ENCODE results near the gene GALM.
"Not testable (repeated sequence)": the region's sequence is repeated elsewhere in the genome, so short reads cannot be mapped to it uniquely, and the experiment has no call there.

Gene GALM

DNA sequence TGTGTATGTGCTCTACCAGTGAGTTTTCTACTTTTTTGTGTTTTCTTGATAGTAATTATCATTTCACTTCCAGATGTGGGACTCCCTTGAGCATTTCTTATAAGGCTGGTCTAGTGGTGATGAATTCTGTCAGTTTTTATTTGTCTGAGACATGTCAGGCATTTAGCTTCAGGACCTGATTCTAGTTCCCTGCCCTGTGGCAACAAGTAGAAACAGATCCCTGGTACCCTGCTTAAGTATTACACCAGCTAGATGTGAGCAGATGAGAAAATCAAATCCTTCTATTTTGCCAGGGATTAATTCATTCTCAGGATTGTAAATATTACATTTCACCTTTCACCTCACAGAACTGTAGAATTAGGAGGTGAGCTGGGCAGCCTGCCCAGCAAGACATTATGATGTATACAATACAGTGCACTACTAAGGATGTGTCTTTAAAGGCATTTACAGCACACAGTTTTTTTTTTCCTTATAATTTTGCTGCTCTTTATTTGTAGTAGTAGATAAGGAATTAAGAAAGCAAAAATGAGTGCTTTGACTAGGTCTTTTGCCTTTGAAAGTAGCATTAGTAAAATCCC lies 35.1 kb downstream of the GALM start:
- H3K9me3 Mint-ChIP-seq: no peaks in the 10 kb centered on the region
- peak overlapping the region; percentile 71 for H3K4me3 Mint-ChIP-seq
- peaks cover 49% of the 10 kb centered on the region for H3K36me3 Mint-ChIP-seq (ENCODE audit: low read depth)
- peaks cover 49% of the 10 kb centered on the region for H3K4me1 Mint-ChIP-seq (ENCODE audit: low read depth)
- peak overlapping the region; percentile 85 for H3K27ac Mint-ChIP-seq
- no peak for DNase-seq (ENCODE audit: low spot score)
- H3K27me3 Mint-ChIP-seq (ENCODE audit: low read depth): no peaks in the 10 kb centered on the region

DNA sequence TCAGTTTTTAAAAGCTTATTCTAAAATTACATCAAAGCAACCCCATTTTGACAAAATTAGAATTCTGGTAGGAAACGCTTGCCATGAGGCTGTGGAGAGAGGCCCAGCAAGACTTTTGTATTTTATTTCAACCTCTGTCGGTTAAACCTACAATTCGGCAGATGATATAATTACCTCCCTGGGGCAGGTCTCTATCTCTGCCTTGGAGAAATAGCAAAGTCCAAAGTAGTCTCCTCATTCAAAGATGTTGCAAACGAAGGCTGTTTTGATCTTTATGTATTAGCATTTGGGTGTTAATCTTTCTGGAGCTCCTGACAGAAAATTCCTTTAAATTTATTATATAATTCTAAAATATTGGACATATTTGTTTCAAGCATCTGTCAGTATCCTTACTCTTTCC lies 35.6 kb downstream of the GALM start:
- peak overlapping the region; percentile 73 for H3K27ac Mint-ChIP-seq
- H3K4me3 Mint-ChIP-seq: peak overlapping the region; percentile 46
- peaks cover 47% of the 10 kb centered on the region for H3K4me1 Mint-ChIP-seq (ENCODE audit: low read depth)
- peaks cover 46% of the 10 kb centered on the region for H3K36me3 Mint-ChIP-seq (ENCODE audit: low read depth)
- no peaks in the 10 kb centered on the region for H3K27me3 Mint-ChIP-seq (ENCODE audit: low read depth)
- no peak for DNase-seq (ENCODE audit: low spot score)
- no peaks in the 10 kb centered on the region for H3K9me3 Mint-ChIP-seq

DNA sequence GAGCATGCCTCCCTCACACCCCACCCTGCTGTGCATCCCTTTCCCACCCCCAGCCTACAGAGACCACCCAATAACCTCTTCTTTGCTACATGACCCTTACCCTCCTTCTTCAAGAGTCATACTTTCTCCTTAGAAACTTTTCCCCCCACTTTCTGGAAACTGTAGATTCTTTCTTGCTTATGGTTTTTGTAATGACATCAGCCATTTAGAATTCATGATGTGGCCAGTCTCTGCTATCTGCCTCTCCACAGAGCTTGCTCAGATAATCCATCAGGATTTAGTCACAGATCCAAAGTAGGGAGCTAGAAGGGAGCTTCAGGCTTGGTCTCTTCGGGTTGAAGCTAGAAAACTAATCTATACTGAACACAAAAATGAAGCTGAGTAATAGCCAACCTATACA lies 36.5 kb downstream of the GALM start:
- Mint-ChIP-seq H3K9me3 (no peaks in the 10 kb centered on the region), H3K27me3 (ENCODE audit: low read depth) (no peaks in the 10 kb centered on the region), H3K27ac (peak overlapping the region; percentile 44), H3K4me3 (peak overlapping the region; percentile 30), H3K36me3 (ENCODE audit: low read depth) (peaks cover 38% of the 10 kb centered on the region), H3K4me1 (ENCODE audit: low read depth) (peaks cover 49% of the 10 kb centered on the region)
- DNase-seq (ENCODE audit: low spot score): no peak

DNA sequence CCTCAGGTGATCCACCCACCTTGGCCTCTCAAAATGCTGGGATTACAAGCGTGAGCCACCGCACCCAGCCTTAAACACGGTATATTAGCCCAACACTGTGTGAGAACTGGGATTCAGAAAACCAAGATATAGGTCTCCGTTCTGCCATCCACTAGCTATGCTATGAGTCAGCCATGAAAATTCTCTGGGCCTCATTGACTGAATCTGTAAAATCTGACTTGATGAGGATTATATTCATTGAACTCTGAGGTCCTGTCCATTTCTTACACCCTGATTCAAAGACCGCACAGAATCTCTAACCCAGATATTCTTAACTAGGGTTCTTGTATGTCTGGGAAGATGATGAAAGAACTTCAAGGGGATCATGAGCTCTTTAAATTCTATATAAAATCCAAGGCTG lies 37.4 kb downstream of the GALM start:
- not testable (repeated sequence) for H3K27ac Mint-ChIP-seq; DNase-seq (ENCODE audit: low spot score); H3K27me3 Mint-ChIP-seq (ENCODE audit: low read depth); H3K9me3 Mint-ChIP-seq; H3K4me3 Mint-ChIP-seq
- peaks cover 48% of the 10 kb centered on the region for H3K4me1 Mint-ChIP-seq (ENCODE audit: low read depth)
- H3K36me3 Mint-ChIP-seq (ENCODE audit: low read depth): peaks cover 32% of the 10 kb centered on the region

DNA sequence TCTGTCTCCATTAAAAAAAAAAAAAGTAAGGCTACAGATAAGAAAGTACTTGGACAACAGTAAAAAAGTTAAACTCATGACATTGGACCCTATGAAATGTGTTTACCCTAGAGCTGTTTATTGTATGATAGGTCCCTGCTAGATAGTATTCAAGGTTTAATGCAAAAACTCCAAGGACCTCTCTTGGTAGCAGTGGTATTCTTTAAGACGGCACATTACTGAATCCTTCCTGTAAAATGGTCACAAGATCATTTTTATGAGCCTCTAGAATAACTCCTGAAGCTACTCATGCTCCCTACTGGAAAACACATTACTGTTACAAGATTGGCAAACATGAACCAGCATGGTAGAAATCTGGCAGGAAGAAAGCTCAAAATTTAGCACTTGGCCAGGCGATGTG lies 38.8 kb downstream of the GALM start:
- peaks cover 36% of the 10 kb centered on the region for H3K36me3 Mint-ChIP-seq (ENCODE audit: low read depth)
- no peaks in the 10 kb centered on the region for H3K27me3 Mint-ChIP-seq (ENCODE audit: low read depth)
- H3K4me1 Mint-ChIP-seq (ENCODE audit: low read depth): peaks cover 55% of the 10 kb centered on the region
- no peak overlapping the region for H3K4me3 Mint-ChIP-seq
- no peaks in the 10 kb centered on the region for H3K9me3 Mint-ChIP-seq
- no peak for DNase-seq (ENCODE audit: low spot score)
- peak overlapping the region; percentile 23 for H3K27ac Mint-ChIP-seq

DNA sequence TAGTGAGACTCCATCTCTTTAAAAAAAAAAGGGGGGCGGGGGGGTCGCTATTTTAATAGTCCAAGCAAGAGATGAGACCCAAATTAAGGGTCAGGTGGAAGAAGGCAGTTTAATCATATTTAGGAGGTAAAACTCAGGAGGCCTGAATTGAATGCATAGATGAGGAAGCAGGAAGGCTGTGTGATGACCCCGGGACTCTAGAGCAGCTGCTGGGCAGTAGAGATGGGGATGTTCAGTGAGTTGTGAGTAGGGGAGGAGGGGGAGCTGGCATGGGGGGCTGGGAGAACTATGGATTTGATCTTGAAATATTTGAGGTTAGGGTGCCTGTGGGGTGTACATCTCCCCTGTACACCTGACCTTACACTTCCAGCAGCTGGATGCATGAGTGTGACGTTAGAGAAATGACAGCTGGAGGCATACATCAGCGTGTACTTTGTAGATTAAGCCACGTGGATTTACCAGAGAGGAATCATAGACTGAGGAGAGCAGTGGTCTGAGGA lies 41.0 kb downstream of the GALM start:
- Mint-ChIP-seq H3K36me3 (ENCODE audit: low read depth) (peaks cover 42% of the 10 kb centered on the region), H3K27ac (peak overlapping the region; percentile 6), H3K4me1 (ENCODE audit: low read depth) (peaks cover 45% of the 10 kb centered on the region), H3K27me3 (ENCODE audit: low read depth) (no peaks in the 10 kb centered on the region), H3K4me3 (no peak overlapping the region), H3K9me3 (peaks cover 5% of the 10 kb centered on the region)
- no peak for DNase-seq (ENCODE audit: low spot score)

DNA sequence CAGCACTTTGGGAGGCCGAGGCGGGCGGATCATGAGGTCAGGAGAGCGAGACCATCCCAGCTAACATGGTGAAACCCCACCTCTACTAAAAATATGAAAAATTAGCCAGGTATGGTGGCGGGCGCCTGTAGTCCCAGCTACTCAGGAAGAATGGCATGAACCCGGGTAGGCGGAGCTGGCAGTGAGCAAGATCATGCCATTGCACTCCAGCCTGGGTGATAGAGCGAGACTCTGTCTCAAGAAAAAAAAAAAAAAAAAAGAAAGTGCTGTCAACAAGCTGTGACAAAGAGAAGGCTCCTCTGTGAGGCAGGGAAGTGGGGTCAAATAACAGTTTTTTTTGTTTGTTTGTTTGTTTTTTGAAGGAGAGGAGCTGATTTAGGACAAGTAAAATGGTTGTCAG lies 42.6 kb downstream of the GALM start:
- Mint-ChIP-seq H3K4me1 (ENCODE audit: low read depth) (peaks cover 50% of the 10 kb centered on the region), H3K36me3 (ENCODE audit: low read depth) (peaks cover 47% of the 10 kb centered on the region), H3K4me3 (peak overlapping the region; percentile 77), H3K27ac (peak overlapping the region; percentile 86)
- DNase-seq (ENCODE audit: low spot score); H3K9me3 Mint-ChIP-seq; H3K27me3 Mint-ChIP-seq (ENCODE audit: low read depth): not testable (repeated sequence)

DNA sequence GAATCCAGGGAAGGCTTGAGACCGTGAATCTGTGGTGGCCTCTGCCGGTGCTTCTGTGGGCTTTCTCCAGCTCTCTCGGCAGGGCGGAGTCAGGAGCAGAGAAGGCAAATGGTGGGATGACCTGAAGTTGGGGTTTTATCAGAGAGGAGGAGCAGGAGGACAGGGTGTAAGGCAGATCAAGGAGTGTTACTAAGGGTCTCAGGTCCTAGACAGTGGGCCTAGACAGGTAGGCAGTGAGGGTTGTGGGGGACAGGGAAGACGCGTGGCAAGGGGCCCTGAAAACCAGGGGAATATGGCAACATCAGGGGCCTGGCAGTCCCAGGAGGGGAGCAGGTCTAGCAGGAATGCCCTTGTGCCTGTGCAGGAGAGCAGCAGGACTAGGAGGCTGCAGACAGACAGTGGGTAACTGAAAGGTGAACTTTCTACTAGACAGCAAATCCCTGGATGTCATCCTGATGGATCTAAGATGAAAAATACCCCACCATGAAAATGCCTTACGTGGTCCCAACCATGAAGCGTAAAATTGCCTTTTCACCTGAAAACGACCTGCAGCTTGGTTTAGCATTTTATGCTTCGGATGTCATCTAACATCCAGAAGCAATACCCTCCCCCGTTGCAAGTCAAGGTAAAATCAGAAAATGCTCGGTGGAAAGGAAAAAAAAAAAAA lies 43.1 kb downstream of the GALM start:
- Mint-ChIP-seq H3K9me3 (peaks cover 5% of the 10 kb centered on the region), H3K4me3 (peak overlapping the region; percentile 77), H3K27me3 (ENCODE audit: low read depth) (no peaks in the 10 kb centered on the region), H3K36me3 (ENCODE audit: low read depth) (peaks cover 48% of the 10 kb centered on the region), H3K4me1 (ENCODE audit: low read depth) (peaks cover 51% of the 10 kb centered on the region), H3K27ac (peak overlapping the region; percentile 86)
- no peak for DNase-seq (ENCODE audit: low spot score)

DNA sequence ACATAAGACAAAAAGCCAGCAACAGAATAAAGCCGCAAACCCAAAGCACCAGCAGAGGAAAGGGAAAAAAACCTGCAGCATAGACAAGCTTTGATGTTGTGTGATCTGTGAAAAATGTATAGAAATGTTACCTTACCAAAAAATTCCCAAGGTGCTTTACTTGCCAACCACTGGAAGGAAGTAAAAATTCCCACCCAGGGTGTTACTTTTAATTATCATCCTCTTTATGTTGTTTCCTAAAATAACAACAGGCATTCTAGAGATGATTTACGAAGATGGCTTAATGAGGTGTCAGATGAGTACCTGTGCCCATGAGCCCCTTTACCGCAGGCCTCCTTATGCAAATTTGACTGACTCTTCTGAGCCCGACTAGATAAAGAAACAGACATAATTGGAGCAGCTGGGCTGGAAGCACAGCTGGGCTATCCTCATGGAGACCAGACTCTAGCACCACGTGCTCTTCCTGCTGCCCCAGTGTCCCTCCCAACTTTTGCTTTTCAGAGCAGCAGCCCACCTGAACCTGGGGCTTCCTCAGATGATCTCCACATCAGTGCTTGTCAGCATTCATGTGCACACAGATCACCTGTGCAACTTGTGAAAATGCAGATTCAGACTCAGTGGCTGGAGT lies 43.8 kb downstream of the GALM start:
- Mint-ChIP-seq H3K9me3 (peaks cover 5% of the 10 kb centered on the region), H3K36me3 (ENCODE audit: low read depth) (peaks cover 53% of the 10 kb centered on the region), H3K4me1 (ENCODE audit: low read depth) (peaks cover 54% of the 10 kb centered on the region), H3K4me3 (peak overlapping the region; percentile 77), H3K27ac (peak overlapping the region; percentile 86), H3K27me3 (ENCODE audit: low read depth) (no peaks in the 10 kb centered on the region)
- peak; percentile 29 for DNase-seq (ENCODE audit: low spot score)

DNA sequence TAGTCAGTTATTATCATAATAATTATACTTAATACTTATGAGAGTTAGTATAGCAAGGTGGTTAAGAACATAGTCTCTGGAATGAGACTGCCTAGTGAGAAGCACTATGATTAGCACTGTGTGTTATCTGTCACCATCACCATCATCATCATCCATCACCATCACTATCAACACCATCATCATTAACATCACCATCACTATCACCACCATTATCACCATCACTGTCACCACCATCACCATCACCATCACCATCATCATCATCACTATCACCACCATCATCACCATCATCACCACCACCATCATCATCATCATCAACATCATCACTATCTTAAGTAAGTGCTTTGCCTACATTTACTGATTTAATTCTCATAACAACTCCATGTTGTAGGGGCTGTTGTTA lies 45.6 kb downstream of the GALM start:
- Mint-ChIP-seq H3K9me3 (peaks cover 5% of the 10 kb centered on the region), H3K27ac (peak overlapping the region; percentile 0), H3K4me1 (ENCODE audit: low read depth) (peaks cover 57% of the 10 kb centered on the region), H3K27me3 (ENCODE audit: low read depth) (no peaks in the 10 kb centered on the region), H3K4me3 (no peak overlapping the region), H3K36me3 (ENCODE audit: low read depth) (peaks cover 52% of the 10 kb centered on the region)
- no peak for DNase-seq (ENCODE audit: low spot score)

DNA sequence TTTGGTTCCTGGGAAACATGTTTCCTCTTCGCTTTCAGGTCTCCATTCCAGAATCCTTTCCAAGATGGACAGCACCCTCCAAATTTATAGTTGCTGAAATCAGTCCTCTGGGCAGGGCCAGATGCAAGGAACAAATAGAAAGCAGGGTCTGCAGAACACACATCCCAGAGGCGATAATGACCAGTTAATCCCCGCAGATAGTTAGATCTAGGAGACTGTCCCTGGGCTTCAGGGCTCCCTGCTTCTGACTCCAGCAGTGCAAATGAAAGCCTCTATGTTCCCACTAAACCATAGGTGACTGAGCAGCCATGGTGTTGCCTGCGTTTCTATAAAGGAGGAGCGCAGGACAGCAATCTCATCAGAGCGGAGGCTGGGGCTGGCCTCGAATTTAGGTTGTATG lies 46.5 kb downstream of the GALM start:
- Mint-ChIP-seq H3K27ac (peak overlapping the region; percentile 3), H3K36me3 (ENCODE audit: low read depth) (peaks cover 54% of the 10 kb centered on the region), H3K27me3 (ENCODE audit: low read depth) (no peaks in the 10 kb centered on the region), H3K4me3 (no peak overlapping the region), H3K4me1 (ENCODE audit: low read depth) (peaks cover 49% of the 10 kb centered on the region), H3K9me3 (peaks cover 5% of the 10 kb centered on the region)
- no peak for DNase-seq (ENCODE audit: low spot score)

DNA sequence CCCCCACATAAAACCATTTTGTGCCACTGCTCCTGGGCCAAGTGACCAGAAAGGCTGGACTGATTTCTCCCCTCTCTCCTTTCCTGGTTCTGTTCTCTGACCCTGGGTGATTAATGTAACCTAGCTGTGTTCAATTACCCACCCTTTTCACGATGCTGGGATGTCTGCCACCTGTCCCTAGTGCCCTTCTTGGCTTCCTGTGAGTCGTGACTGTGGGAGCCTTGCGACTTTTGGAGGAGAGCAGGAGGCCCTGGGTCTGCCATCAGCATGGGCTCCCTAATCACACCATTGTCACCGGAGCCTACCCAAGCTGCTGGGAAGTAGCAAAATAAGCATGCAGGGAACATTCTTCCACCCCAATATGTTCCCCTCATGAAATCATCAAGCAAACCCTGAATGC lies 47.0 kb downstream of the GALM start:
- Mint-ChIP-seq H3K9me3 (peaks cover 5% of the 10 kb centered on the region), H3K27me3 (ENCODE audit: low read depth) (no peaks in the 10 kb centered on the region), H3K36me3 (ENCODE audit: low read depth) (peaks cover 55% of the 10 kb centered on the region), H3K4me3 (no peak overlapping the region), H3K4me1 (ENCODE audit: low read depth) (peaks cover 47% of the 10 kb centered on the region), H3K27ac (peak overlapping the region; percentile 58)
- no peak for DNase-seq (ENCODE audit: low spot score)

DNA sequence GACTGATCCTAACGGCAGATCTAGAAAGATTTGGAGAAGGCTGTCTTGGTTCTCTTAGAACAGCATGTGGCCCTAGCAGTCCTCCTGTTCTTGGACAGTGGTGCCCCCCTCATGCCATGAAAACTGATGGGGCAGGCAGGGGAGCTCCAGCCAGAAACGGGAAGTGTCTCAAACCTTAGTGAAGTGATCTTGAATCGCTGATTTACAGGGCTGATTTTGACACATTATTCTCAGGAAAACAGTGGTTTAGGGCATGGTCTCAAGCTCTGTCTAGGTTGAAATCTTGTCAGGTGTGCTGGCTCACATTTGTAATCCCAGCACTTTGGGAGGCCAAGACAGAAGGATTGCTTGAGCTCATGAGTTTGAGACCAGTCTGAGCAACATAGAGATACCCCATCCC lies 47.4 kb downstream of the GALM start:
- DNase-seq (ENCODE audit: low spot score): no peak
- Mint-ChIP-seq H3K27ac (peak overlapping the region; percentile 58), H3K27me3 (ENCODE audit: low read depth) (no peaks in the 10 kb centered on the region), H3K4me1 (ENCODE audit: low read depth) (peaks cover 47% of the 10 kb centered on the region), H3K4me3 (no peak overlapping the region), H3K9me3 (peaks cover 5% of the 10 kb centered on the region), H3K36me3 (ENCODE audit: low read depth) (peaks cover 58% of the 10 kb centered on the region)

DNA sequence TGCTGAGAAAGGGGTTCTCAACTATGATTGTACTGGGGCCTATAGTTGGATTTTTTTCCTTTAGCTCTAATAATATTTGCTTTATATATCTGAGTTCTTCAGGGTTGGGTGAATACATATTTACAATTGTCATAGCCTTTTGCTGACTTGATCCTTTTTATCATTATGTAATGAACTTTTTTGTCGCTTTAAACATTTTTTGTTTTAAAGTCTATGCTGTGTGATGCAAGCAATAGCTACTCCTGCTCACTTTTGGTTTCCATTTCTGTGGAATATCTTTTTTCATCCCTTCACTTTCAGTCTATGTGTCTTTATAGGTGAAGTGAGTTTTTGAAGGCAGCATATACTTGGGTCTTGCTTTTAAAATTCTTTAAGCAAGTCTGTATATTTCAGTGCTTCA lies 49.0 kb downstream of the GALM start:
- H3K4me3 Mint-ChIP-seq; H3K9me3 Mint-ChIP-seq; DNase-seq (ENCODE audit: low spot score); H3K27me3 Mint-ChIP-seq (ENCODE audit: low read depth): not testable (repeated sequence)
- peak overlapping the region; percentile 80 for H3K27ac Mint-ChIP-seq
- peaks cover 34% of the 10 kb centered on the region for H3K4me1 Mint-ChIP-seq (ENCODE audit: low read depth)
- H3K36me3 Mint-ChIP-seq (ENCODE audit: low read depth): peaks cover 53% of the 10 kb centered on the region
